Pons (tissue), 1 donor: ENCODE data around the gene SLFN11.
A peak's percentile ranks its signal among the peaks of the same experiment; 100 is the strongest.
"Not testable (repeated sequence)": the region's sequence is repeated elsewhere in the genome, so short reads cannot be mapped to it uniquely, and the experiment has no call there.

Source experiments
- DNase-seq: peaks from one replicate; pipeline ENCODE4 v3.0.0-alpha.2; 2016; ENCODE audit warnings: low spot score

Gene SLFN11, protein sequence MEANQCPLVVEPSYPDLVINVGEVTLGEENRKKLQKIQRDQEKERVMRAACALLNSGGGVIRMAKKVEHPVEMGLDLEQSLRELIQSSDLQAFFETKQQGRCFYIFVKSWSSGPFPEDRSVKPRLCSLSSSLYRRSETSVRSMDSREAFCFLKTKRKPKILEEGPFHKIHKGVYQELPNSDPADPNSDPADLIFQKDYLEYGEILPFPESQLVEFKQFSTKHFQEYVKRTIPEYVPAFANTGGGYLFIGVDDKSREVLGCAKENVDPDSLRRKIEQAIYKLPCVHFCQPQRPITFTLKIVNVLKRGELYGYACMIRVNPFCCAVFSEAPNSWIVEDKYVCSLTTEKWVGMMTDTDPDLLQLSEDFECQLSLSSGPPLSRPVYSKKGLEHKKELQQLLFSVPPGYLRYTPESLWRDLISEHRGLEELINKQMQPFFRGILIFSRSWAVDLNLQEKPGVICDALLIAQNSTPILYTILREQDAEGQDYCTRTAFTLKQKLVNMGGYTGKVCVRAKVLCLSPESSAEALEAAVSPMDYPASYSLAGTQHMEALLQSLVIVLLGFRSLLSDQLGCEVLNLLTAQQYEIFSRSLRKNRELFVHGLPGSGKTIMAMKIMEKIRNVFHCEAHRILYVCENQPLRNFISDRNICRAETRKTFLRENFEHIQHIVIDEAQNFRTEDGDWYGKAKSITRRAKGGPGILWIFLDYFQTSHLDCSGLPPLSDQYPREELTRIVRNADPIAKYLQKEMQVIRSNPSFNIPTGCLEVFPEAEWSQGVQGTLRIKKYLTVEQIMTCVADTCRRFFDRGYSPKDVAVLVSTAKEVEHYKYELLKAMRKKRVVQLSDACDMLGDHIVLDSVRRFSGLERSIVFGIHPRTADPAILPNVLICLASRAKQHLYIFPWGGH

DNA sequence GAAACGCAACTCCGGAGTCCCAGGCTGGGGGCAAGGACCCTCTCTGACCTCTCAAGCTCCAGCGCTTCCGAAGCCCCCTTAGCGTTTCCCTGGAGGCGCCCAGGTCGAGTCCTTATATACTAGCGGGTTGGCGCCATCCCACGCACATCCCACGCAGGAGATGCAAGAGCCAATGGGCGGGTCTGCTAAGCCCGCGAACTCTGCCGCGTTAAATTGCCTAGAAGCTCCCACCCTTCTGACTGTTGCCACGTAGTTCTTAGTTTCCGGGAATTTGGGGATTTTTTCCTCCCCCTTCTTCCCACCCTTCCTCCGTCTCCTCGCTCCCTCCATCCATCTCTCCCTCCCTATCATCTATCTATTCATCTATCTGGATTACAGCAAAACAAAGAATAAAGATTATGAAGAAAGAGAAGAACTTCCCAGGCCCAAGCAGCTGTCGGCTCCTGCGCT is at the start of gene SLFN11:
TSS of gene SLFN11 (minus strand) at position 88 of the 450 bp plus-strand sequence. CDS start 9,814 bp downstream, outside the sequence.
- peak; percentile 77 for DNase-seq

DNA sequence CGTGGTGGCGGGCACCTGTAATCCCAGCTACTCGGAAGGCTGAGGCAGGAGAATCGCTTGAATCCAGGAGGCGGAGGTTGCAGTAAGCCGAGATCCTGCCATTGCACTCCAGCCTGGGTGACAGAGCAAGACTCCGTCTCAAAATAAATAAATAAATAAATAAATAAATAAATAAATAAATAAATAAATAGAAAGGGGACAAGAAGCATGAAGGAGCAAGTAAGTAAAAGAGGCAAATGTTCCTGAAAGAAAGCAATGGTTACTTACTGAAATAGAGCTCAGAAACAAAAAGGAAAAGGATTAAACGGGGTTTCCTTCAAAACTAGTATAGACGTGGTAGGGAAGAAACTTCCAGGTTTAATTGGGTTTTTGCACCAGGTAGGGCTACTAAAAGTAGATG is 47.6 kb upstream of the SLFN11 start:
- not testable (repeated sequence) for DNase-seq

DNA sequence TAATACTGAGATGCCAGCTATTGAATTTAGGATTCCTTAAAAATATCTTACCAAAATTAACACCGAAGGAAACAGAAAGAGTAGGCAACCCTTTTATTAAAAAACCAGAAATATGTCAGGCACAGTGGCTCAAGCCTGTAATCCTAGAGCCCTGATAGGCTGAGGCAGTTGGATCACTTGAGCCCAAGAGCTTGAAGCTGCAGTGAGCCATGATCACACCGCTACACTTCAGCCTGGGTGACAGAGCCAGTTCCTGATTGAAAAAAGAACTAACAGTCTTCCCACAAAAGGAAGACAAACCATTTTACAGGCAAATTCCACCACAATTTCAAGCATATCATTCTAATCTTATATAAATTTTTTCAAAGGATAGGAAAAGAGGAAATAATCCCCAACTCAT is 43.2 kb upstream of the SLFN11 start:
- no peak for DNase-seq

DNA sequence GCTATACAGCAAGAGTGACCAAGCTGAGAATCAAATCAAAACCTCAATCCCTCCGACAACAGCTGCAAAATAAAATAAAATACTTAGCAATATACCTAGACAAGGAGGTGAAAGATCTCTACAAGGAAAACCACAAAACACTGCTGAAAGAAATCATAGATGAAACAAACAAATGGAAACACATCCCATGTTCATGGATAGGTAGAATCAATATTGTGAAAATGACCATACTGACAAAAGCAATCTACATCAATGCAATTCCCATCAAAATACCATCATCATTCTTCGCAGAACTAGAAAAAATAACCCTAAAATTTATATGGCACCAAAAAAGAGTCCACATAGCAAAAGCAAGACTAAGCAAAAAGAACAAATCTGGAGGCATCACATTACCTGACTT is 41.3 kb upstream of the SLFN11 start:
- not testable (repeated sequence) for DNase-seq

DNA sequence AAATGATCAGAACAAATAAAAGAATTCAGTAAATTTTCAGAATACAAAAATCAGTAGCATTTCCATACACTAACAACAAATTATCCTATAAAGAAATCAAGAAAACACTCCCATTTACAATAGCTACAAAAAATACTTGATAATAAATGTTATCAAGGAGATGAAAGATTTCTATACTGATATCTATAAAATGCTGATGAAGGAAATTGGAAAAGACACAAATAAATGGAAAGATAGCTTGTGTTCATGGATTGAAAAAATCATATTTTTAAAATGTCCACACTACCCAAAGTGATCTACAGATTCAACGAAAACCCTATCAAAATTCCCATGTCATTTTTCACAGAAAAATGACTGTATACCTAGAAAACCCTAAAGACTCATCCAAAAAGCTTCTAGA is 40.8 kb upstream of the SLFN11 start:
- DNase-seq, result no peak

DNA sequence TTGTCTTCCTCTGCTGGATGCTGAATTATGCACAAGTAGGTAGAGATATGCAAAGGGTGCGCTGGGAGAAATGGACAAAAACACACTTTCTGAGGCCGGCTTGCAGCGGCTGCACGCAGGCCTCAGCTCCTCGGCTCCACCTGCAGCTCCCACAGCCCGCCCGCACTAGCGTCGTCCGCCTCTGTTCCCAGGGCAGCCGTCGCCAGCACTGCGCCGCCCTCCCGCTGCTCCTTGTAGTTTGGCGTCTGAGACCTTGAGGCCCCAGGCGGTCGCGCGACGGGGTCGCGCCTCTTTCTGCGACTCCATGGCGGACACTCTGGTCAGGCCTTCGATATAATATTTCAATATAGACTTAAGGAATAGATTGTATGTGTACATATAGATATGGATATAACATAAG is 34.1 kb upstream of the SLFN11 start:
- no peak for DNase-seq

DNA sequence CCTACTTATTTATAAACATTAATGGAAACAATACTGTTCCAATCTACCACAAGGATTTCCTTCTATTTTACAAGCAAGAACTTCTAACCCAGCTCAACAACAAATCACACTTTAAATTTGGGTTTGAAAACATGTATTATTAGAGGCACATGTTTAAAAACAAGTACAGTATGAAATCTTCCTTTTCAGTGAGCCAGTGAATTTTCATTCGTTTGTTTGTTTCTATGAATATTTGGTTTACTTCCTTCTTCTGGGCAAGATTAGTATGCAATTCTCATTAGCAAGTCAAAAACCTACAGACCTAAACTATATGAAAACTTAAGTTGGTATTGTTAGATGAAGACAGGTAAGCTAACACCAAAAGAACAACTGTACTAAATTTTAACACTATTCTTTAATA is 33.1 kb upstream of the SLFN11 start:
- DNase-seq, result no peak

DNA sequence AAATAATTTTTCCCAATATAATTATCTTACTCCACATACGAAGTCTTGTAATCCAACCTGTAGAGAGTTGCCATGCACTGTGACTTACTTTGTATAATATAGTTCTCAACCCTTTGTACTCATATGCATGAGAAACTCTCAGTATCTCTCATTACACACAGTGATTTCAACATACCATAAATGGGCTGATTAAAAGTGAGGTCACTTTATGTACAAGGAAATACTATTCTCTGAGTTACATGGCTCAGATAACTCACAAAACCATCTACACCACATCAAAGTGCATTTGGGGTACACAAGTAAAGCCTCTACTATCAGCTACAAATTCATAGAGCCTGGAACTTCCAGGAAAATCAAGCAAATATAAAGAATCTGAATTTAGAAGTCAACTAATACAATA is 30.9 kb upstream of the SLFN11 start:
- DNase-seq, result no peak

DNA sequence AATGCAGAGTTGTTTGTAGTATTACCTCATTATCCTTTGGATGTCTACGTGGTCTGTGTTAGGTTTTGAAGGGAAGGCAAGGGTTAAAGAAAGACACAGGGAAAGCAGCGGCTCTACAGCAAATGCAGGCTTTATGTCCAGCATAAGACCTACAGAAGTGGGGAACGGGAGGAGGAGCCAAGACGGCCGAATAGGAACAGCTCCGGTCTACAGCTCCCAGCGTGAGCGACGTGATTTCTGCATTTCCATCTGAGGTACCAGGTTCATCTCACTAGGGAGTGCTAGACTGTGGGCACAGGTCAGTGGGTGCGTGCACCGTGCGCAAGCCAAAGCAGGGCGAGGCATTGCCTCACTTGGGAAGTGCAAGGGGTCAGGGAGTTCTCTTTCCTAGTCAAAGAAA is 20.4 kb upstream of the SLFN11 start:
- not testable (repeated sequence) for DNase-seq

DNA sequence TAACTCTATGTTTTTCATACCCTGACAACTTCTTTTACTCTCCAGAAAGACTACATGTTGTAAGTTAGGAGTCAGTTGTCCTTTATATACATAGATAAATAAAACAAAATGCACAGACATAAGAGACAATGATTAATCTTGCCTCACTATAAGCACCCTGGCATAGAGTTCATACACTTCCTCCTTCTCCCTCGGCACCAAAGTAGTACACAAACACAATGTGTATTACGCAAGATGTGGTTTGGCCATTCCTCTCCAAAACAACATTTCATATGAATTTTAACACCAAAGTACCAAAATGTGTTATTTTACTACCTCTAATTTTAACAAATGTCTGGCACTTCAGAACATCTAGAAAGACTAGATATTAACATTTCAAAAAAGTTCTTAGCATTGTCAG is 17.2 kb upstream of the SLFN11 start:
- peak; percentile 22 for DNase-seq

DNA sequence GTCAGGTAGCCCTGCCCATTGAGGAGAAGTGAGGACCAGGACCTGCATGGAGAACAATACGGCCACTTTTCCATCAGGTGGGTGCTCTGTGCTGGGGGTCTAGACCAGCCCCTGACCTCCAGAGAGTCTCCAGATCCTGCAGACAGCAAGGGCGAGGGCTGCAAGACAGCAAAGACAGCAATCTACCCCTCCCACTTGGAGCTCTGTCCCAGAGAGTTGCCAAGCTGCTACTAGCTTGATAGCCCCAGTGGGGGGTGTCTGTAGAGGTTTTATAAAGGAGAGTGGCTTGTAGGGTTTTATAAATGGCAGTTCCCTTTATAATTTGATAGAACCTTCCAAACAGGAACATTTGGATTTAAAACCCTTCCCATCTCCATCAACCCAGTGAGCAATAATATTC is 16.7 kb upstream of the SLFN11 start:
- DNase-seq, result no peak

DNA sequence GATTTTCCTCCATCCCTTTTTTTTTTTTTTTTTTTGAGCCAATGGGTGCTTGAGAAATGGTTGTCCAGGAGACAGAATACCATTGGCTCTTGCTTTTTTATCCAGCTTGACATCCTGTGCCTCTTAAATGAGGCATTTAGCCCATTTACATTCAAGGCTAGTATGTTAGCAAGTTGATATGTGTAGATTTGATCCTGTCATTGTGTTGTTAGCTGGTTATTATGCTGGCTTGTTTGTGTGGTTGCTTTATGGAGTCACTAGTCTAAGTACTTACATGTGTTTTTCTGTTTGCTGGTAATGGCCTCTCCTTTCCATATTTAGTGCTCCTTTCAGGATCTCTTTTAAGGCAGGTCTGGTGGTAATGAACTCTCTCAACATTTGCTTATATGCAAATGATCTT is 14.1 kb upstream of the SLFN11 start:
- DNase-seq, result no peak

DNA sequence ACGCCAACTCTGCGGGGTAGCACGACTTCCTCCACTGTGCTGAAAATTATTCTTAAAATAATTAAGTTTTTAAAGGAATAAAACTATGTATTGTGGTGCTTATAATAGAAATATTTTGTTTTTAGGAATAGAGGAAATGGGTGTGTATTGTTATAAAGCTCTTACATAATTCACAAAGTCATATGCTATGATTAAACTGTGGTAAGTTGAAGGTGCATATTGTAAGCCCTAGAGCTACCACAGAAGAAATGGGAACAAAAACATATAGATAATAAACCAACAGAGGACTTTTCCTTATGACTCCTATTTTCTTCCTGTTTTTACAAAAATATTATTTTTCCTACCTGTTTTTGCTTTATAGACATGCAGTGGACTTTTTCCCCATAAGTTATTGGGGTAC is 4.3 kb upstream of the SLFN11 start:
- DNase-seq, result no peak

DNA sequence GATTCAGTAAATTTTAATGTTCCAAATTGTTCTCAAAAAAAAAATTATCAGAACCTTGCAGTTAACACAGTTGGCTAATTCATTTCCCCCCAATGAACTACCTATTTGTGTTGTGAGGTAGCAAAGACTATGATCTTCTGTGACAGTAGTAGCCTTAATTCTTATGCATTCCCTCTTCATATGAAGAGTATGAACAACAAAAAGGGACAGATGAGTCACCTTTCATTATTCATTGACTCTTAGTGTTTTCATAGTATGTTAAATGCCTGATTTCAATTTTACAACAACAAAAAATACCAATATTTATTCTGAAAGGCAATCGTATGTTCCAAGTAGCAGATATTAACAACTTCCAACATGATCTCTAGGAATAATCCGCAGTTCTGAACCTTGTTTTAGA is 3.6 kb upstream of the SLFN11 start:
- no peak for DNase-seq

DNA sequence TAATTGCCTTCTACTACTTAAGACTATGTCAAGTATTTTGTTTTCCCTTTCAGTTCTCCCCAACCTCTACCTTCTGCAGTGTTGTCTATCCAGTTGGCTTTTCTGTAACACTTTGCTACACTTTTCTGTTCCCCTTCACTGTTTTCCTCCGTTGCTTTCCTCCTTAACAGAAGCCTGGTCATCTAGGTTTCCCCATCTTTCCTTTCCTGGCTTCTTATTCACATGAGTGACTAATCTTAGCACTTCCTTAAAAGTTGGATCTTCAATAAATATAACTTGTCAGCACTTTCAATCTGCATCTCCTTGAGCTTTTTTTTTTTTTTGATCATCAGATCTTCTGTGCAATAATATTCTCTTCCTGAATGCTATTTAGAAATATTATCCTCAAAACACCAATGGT is 2.8 kb upstream of the SLFN11 start:
- peak; percentile 49 for DNase-seq

DNA sequence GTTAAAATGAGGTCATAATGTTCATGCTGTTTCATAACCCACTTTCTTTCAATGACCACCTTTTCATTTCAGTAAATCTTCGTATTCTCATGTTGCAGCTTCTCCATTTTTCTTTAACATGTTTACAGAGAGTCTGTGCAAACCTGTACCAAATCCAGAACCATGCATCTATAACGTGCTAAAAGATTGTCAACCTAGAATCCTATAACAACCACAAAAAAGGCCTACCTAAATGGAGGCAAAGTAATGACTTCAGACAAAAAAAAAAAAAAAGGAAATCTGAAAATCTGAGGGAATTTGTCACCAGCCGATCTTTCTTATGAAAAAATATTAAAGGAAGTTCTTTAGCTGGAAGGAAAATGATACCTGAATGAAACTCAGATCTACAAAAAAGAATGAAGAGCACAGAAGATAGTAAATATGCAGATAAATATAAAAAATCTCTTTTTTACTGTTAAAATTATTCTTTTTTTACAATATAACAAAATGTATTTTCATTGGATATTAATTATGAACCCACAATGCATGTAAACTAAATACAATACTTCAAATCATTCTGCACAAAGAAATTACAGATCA is 1.4 kb upstream of the SLFN11 start:
- DNase-seq, result no peak

DNA sequence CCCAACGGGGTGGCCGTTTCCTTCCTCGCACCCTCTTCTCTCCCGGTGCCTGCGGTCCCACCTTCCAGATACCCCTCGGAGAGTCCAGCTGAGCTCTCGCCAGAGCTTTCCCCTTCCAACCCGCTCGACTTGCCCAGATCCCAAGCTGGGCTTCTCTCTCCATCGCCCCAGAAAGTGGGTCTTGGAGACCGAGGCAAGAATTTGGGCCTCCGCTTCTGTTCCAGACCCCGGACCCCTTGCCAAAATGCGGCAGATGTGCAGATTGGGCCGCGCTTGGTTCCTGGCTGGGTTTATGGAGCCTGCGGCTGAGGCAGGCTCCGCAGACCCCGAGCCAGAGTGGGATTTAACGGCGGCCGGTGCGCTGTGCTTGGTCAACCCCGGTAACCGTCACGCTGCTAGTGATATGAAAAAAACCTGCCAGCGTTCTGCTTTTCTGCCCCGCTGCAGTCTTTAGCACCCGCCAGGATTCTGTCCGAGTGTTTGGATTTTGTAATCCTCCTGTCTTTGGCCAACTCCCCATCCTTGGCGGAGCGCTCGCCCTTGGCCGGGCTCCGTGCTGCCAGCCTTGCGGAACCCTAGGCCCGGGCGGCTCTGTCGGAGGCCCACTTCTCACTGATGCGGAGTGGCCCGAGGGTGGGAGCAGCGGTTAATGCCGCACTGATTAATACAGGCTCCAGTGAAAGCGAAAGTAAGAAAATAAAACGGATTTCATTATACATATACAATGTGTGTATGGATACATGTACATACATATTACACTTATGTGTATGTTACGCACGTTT is 754 bp upstream of the SLFN11 start:
- peak; percentile 17 for DNase-seq

DNA sequence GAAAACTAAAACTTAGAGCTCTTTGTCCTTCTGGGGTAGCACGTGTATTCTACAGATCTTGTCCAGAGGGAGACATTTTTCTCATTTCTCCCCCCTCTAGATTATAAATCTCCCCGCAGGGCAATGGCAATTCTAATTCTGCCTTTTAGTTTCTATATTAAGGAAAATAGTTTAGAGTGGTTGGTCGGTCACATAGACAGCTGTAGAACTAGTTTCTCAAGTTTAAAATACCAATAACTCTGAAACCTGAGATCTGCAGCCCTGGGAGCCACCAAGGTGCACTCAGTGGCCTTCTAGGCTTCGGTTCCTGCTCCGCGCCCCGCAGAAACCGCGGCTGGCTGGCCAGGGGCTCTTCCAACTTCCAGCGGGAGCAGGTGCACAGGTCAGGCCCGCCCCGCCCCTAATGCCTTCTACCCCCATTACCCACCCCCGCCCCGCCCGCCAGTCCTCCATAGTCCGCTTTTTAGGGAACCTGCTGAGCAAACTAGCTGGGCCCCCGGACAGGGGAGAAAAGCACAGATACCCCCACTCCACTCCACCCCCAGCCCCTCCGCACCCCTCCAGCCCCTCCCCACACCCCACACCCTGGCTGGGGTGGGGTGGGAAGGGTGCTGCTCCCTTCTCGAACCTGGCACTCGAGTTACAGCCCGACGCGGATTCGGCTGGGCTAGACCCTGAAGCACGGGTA is 431 bp downstream of the SLFN11 start:
- DNase-seq, result no peak

DNA sequence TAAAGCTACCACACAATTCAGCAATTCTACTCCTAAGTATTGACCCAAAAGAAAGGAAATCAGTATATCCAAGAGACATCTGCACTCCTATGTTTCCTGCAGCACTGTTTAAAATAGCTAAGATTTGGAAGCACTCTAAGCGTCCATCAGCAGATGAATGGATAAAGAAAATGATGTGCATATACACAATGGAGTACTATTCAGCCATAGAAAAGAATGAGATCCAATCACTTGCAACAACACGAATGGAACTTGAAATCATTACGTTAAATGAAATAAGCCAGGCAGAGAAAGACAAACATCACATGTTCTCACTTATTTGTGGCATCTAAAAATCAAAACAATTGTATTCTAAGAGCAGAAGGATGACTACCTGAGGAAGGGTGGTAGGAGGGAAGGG is 1.5 kb downstream of the SLFN11 start:
- no peak for DNase-seq

DNA sequence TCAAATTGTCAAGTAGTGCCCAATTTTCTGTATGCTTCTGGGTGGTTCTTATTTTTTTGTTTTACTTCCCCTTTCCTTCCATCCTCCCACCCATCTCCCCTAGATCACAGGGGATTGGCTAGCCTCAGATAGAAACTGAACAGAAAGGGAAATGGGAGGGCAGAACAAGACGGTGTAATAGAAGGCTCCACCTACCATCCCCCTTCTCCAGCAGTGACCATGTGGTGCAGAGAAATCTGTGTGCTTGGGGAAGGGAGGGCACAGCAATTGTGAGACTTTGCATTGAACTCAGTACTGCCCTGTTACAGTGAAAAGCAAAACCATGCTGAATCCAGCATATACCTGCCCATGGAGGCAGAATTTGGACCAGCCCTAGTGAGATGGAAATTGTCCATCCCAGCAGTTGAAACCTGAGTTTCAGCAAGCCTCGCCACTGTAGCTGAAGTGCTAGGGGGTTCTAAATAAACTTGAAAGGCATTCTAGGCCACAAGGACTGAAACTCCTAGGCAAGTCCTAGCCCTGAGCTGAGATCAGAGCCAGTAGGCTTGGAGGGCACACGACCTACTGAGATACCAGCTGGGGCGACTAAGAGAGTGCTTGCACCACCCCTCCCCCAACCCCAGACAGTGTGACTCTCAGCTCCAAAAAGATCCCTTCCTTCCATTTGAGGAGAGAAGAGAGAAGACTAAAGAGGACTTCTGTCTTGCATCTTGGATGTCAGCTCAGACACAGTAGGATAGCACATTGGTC is 5.2 kb downstream of the SLFN11 start:
- DNase-seq, result peak; percentile 86

DNA sequence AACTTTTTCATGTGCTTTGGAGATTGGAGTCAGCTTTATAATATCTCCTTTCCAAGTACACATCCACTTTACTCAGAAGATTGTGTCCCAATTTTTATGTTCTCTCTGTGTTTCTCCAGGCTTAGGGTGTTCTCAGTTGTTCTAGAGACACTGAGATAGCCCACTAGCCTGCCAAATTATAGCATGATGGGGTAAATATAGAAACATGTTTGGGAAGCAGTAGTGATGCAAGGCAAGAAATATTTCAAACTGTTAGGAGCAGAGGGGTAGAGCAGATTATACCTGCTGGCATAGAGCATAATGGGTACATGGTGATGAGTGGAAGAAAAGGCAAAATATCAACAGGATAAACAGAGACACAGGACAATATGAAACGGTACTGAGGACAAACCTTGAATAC is 12.4 kb downstream of the SLFN11 start:
- DNase-seq, result no peak
